ENCODE results near the gene C1orf87. TPM values are rescaled to one million over a fixed set of nuclear protein-coding genes. Genes with fewer than 3 reads are reported as not detected.

C1orf87 gene
- total RNA-seq, 1 experiment from 2014 or later, result not detected

DNA sequence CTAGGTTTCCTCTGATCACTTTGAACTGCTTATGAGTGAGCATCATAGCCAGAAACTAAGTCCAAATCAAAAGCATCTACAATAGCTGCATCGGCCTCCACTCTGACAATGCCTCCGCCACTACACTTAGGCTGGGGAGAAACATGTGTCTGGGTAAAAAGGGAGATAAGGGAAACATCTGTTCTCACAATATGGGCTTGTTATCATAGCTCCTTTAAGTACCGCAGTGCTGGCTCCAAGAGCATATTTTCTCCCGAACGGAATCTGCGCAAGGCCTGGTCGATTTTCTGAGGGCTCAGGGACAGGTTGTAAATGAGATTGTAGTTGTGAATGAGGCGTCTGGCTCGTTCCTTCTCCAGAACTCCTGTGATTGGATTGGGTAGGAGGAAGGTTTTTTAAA, 83.1 kb downstream of the C1orf87 start:
- Histone ChIP-seq H3K79me2 (ENCODE audit: insufficient read depth, low read length) (no peaks in the 10 kb centered on the region), H3K4me3 (replicated peaks in 1 of 2; ENCODE audit: low read depth in 1 of 2, low read length in 2 of 2) (no peak overlapping the region), H3K9me3 (ENCODE audit: control insufficient read depth in 1 of 2, insufficient read depth in 1 of 2, low read depth in 1 of 2, low read length in 2 of 2) (no peaks in the 10 kb centered on the region), H3K9me2 (ENCODE audit: insufficient read depth) (no peaks in the 10 kb centered on the region), H3K9ac (ENCODE audit: low read length) (no peak overlapping the region), H3K36me3 (ENCODE audit: control insufficient read depth in 1 of 2, insufficient read depth in 2 of 2, low read length in 2 of 2) (no peaks in the 10 kb centered on the region), H2AFZ (ENCODE audit: low read depth, low read length, poor library complexity, severe bottlenecking) (no peak overlapping the region), H4K20me1 (ENCODE audit: insufficient read depth) (no peaks in the 10 kb centered on the region), H3K27me3 (ENCODE audit: insufficient read depth, low read length) (0 out of 2 replicates have a peak, but pooled peaks cover 3% of the 10 kb centered on the region), H3K4me1 (ENCODE audit: control insufficient read depth in 1 of 2, insufficient read depth in 2 of 2, low read length in 2 of 2) (no peaks in the 10 kb centered on the region), H3K27ac (ENCODE audit: low read depth, low read length) (no peak overlapping the region), H3K4me2 (ENCODE audit: low read length) (no peak overlapping the region)
- DNase-seq (ENCODE audit: low read depth, low spot score), result no peak
- CTCF ChIA-PET, result interaction anchor here (1.4 kb wide), 1 partner anchor 14 kb away, joined by 3 read pairs; no protein-coding TSS in a partner anchor
- TF ChIP-seq SP1 (IDR thresholded peaks at IDR 0.05; ENCODE audit: low read depth) (no peak), ZNF274 (IDR thresholded peaks at IDR 0.05; ENCODE audit: low read depth, low read length) (no peak), CEBPB (IDR thresholded peaks at IDR 0.05; ENCODE audit: low read depth) (no peak), EGR1 (IDR thresholded peaks at IDR 0.05; ENCODE audit: low read depth) (no peak), FOSL1 (IDR thresholded peaks at IDR 0.05; ENCODE audit: low read depth) (no peak), YY1 (IDR thresholded peaks at IDR 0.05; ENCODE audit: extremely low read depth, insufficient replicate concordance, low read depth, low read length) (no peak), EZH2 (IDR thresholded peaks at IDR 0.05) (no peak), RAD21 (IDR thresholded peaks at IDR 0.05; ENCODE audit: low read depth) (no peak)
- TF ChIP-seq, protein P1, sequence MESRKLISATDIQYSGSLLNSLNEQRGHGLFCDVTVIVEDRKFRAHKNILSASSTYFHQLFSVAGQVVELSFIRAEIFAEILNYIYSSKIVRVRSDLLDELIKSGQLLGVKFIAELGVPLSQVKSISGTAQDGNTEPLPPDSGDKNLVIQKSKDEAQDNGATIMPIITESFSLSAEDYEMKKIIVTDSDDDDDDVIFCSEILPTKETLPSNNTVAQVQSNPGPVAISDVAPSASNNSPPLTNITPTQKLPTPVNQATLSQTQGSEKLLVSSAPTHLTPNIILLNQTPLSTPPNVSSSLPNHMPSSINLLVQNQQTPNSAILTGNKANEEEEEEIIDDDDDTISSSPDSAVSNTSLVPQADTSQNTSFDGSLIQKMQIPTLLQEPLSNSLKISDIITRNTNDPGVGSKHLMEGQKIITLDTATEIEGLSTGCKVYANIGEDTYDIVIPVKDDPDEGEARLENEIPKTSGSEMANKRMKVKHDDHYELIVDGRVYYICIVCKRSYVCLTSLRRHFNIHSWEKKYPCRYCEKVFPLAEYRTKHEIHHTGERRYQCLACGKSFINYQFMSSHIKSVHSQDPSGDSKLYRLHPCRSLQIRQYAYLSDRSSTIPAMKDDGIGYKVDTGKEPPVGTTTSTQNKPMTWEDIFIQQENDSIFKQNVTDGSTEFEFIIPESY (IDR thresholded peaks at IDR 0.05; ENCODE audit: extremely low read depth, insufficient replicate concordance, low read length), result no peak
- RAD21 ChIA-PET (ENCODE audit: low non-redundant PET in 1 of 2, low total read pairs in 2 of 2, uncharacterized antibody in 2 of 2, unreplicated experiment in 2 of 2), result no interaction called here
- POLR2A ChIA-PET, result no interaction called here
- intact Hi-C loops (cut with micrococcal nuclease), result no loop called here
- no TSS peak for BruUV-seq (replicated peaks)
- no peak for ATAC-seq
